Epithelial cell of proximal tubule (primary cell): ENCODE results near the gene GFOD2. TPM values are rescaled to one million over a fixed set of nuclear protein-coding genes. Genes with fewer than 3 reads are reported as not detected.

Source experiments
- DNase-seq: peaks from one replicate; pipeline ENCODE4 v3.0.0-alpha.2; 2011; ENCODE audit warnings: low read depth
- H3K4me3 ChIP-seq: 2 replicates; pipeline ENCODE4 v1.5.1; 2011; ENCODE audit warnings: low read depth, mild to moderate bottlenecking, low read length
- total RNA-seq: library from RNA; depleted of rRNA; stranded (reverse); fragments of >200 nt; gene quantifications from 2 replicates; pipeline ENCODE4 v1.2.3, GENCODE V29; 2015
- TF ChIP-seq, protein P1 (sequence below): conservative IDR thresholded peaks from 2 replicates; pipeline ENCODE4 v1.5.1; 2012; ENCODE audit warnings: low read depth, mild to moderate bottlenecking, low read length

GFOD2 gene
- total RNA-seq, 1 donor from 2014 or later = 16.1 TPM

DNA sequence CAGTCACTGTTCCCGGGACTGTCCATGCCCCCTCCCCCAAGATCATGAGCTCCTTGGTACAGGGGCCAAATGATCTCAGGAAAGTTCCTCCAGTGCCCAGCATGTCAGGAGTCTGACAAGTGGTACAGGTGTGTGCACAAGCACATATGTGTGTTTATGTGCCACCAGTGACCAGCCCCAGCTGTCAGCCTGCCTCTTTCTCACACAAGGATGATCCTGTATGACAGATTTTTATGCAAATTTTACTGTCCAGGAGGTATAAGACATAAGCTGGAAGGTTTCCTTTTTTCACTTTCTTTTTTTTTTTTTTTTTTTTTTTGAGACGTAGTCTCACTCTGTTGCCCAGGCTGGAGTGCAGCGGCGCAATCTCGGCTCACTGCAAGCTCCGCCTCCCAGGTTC is 31.4 kb upstream of the GFOD2 start:
- no peak for DNase-seq
- no peak overlapping the region for H3K4me3 ChIP-seq
- TF ChIP-seq, protein P1, sequence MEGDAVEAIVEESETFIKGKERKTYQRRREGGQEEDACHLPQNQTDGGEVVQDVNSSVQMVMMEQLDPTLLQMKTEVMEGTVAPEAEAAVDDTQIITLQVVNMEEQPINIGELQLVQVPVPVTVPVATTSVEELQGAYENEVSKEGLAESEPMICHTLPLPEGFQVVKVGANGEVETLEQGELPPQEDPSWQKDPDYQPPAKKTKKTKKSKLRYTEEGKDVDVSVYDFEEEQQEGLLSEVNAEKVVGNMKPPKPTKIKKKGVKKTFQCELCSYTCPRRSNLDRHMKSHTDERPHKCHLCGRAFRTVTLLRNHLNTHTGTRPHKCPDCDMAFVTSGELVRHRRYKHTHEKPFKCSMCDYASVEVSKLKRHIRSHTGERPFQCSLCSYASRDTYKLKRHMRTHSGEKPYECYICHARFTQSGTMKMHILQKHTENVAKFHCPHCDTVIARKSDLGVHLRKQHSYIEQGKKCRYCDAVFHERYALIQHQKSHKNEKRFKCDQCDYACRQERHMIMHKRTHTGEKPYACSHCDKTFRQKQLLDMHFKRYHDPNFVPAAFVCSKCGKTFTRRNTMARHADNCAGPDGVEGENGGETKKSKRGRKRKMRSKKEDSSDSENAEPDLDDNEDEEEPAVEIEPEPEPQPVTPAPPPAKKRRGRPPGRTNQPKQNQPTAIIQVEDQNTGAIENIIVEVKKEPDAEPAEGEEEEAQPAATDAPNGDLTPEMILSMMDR = no peak

DNA sequence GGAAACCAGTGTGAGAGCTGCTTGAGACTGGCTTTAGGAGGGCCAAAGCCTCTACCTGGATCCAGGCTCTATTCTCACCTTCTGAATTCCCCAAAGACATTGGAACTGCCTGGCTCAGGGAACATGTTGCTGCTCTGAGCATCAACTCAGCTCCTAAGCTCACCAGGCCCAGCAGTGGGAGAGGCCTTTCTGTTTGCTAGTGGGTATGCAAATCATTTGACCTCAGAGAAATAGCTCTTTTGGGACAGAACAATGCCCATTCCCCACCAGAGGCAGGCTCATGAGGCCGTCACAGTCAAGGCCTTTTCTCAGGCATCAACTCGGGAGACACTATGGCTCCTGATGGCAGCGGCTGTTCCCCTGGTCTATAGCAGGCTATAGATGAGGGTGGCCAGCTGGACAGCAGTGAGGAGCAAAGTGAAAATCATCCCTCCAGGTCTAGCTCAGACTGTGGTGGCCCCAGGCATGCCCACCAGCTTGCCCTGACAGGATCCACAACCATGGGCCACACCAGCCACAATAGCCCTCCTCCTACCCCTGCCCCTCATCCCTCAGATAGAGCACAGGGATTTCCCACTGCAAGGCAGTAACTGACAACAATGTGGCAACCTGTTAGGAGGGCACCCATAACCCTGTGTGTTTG is 30.4 kb upstream of the GFOD2 start:
- TF ChIP-seq, protein P1 = no peak
- no peak overlapping the region for H3K4me3 ChIP-seq
- DNase-seq = no peak

DNA sequence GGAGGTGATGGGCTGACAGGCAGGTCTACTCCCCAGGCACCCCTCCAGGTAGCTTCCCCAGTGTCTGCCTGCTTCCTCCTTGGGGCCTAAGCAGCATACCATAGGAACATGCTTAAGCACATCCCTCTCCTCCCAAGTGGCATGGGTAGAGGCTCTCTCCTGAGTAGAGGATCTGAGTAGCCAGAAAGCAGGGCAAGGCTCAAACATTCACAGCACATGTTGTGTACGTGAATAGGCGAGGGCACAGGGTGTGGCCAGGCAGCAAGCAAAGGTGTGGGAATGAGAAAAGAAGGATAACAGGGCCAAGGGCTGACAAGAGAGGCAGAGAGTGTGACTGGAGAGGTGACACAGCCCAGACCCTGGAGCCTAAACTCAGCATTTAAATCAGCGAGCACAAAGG is 29.7 kb upstream of the GFOD2 start:
- H3K4me3 ChIP-seq = no peak overlapping the region
- no peak for DNase-seq
- TF ChIP-seq, protein P1 = no peak

DNA sequence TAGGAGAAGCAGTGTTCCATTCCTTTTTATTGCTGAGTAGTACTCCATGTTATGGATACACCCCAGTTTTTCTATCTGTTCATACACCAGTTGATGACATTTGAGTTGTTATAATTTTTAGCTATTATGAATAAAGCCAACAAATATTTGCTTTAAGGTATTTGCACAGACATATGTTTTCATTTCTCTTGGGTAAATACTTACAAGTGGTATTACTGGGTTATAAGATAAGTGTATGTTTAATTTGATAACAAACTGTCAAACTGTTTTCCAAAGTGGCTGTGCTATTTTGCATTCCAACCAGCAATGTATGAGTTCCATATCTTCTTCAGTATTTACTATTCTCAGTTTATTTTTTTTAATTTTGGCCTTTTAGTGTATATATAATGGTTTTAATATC is 27.7 kb upstream of the GFOD2 start:
- no peak overlapping the region for H3K4me3 ChIP-seq
- no peak for DNase-seq
- TF ChIP-seq, protein P1 = no peak

DNA sequence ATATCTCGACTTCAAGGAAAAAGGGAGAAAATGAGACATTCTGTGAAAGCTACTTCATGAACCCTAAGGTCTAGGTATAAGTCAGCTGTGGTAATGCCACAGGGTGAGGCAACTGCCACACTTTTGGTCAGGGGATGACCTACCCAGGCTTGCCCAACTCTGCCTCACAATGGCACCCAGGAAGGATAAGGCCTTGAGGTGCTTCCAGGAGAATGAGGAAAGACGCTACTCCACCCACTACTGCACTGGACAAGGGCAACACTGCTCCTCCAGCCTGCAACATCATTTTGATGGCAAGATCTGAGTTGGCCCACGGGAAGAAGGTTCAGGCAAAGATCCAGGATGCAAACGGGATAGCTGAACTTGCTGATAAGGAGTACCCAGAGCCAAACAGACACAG is 22.0 kb upstream of the GFOD2 start:
- DNase-seq = no peak
- no peak overlapping the region for H3K4me3 ChIP-seq
- TF ChIP-seq, protein P1 = no peak

DNA sequence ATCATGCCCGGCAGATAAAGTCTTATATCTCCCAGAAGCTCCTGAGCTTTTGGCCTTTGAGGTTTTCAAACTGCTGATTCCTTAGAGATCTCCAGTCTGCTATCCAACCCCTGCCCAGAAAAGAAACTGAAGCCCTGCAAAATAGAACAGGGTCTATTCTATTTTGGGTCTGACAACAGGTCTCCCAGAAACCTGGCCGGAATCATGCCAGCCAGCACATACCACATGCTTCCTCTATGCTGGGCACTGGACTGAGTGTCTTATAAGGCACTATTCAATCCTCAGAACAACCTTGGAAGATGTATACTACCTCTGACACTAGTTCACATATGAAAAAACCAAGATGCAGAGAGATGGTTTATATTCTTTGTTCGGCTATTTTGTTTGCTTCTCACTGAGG is 21.3 kb upstream of the GFOD2 start:
- H3K4me3 ChIP-seq = no peak overlapping the region
- DNase-seq = no peak
- TF ChIP-seq, protein P1 = no peak

DNA sequence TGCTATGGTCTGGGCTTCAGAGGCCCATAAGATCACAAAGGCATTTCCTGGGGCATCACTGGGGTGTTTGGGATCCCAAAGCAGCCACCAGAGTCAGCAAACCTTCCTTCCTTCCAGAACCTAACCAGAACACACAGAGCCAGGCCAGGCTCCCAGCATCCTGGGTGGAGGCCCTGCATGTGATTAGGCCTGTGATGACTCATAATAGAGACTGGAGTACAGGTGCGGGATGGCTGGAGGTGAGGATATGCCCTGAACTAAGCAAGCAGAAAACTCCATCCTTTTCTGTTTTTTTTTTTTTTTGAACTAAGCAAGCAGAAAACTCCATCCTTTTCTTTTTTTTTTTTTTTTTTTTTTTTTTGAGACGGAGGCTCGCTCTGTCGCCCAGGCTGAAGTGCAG is 17.7 kb upstream of the GFOD2 start:
- H3K4me3 ChIP-seq = no peak overlapping the region
- DNase-seq = no peak
- TF ChIP-seq, protein P1 = no peak
